Measurements from ENCODE around the gene GNL1.

GRCh38 chr6:30573113-30573512, 16.8 kb upstream of the GNL1 start:
- TF ChIP-seq CTCF (conservative IDR thresholded peaks at IDR 0.05; ENCODE audit: low read depth, low read length): no peak
- TF ChIP-seq EZH2 (IDR thresholded peaks at IDR 0.05; ENCODE audit: borderline replicate concordance, low read depth, low read length, poor library complexity, severe bottlenecking): no peak

Data from A673 (cell line).